Tibial artery (tissue), 4 donors: Measurements from ENCODE around the gene USP27X.

Experiments used
- DNase-seq, 2 donors: peaks; one replicate each; pipeline ENCODE4 v3.0.0-alpha.2; 2019
- H3K27ac ChIP-seq, 2 donors: fragments of 200-600 bp; sonication (generic) in 1 of 2; 1 replicate in 1 of 2; 2 replicates in 1 of 2; pipeline ENCODE4 v1.5.1; 2018 to 2019; ENCODE audit warnings: mild to moderate bottlenecking in 1 of 2
- H3K27me3 ChIP-seq, 2 donors: fragments of 200-600 bp; sonication (generic) in 1 of 2; one replicate each; pipeline versions ENCODE4 v1.5.1 to v1.6.0; 2016 to 2019
- H3K36me3 ChIP-seq, 3 donors: fragments of 200-600 bp; sonication (generic) in 2 of 3; one replicate each; pipeline ENCODE4 v1.5.1; 2016 to 2019; ENCODE audit warnings: mild to moderate bottlenecking in 2 of 3
- H3K4me1 ChIP-seq, 4 donors: fragments of 200-600 bp; sonication (generic) in 2 of 4; 1 replicate in 3 of 4; 2 replicates in 1 of 4; pipeline ENCODE4 v1.5.1; 2016 to 2019
- H3K4me3 ChIP-seq, 2 donors: fragments of 200-600 bp; sonication (generic) in 1 of 2; 1 replicate in 1 of 2; 2 replicates in 1 of 2; pipeline ENCODE4 v1.5.1; 2018 to 2019; ENCODE audit warnings: mild to moderate bottlenecking in 2 of 2
- H3K9me3 ChIP-seq, 3 donors: fragments of 200-600 bp; sonication (generic) in 1 of 3; one replicate each; pipeline ENCODE4 v1.5.1; 2016 to 2019
- intact Hi-C: fragments of 100-400 bp; cut with DNase I; formaldehyde crosslinking; loops from one replicate; pipeline ENCODE4 v1.15.0; 2023; ENCODE audit warnings: low total_unique reads
- TF ChIP-seq, protein P1 (sequence below), 2 experiments: fragments of 200-600 bp in 1 of 2; fragments of 450-650 bp in 1 of 2; IDR thresholded peaks; one replicate each; pipeline ENCODE4 v1.5.1; 2017 to 2019; ENCODE audit warnings: antibody characterized with exemption in 2 of 2, mild to moderate bottlenecking in 1 of 2, moderate library complexity in 1 of 2

USP27X gene

DNA sequence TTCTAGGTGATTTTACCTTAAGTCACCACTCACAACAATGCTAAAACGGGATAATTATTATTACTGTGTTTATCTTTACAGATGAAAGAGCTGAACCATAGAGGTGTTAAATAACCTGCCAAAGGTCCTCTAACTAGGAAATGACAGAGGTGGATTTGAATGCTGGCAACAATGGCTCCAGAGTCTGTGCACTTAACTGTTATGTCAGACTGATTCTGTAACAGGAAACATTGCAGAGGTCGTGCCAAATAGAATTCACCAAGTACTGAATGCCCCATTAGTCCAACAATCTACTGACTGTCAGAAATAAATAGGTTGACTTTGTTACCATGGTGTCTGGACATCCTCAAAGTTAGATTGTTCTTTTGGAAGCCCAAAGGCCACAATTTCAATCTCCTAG, 20.9 kb upstream of the USP27X start:
- no peak overlapping the region for H3K27ac ChIP-seq

GRCh38 chrX:49859491-49859890, 19.8 kb upstream of the USP27X start:
- DNase-seq: no peak
- no peaks in the 10 kb centered on the region for H3K27me3 ChIP-seq
- intact Hi-C loops: no loop called here
- no peak overlapping the region for H3K27ac ChIP-seq
- H3K9me3 ChIP-seq: no peaks in the 10 kb centered on the region
- no peaks in the 10 kb centered on the region for H3K36me3 ChIP-seq
- TF ChIP-seq, protein P1, sequence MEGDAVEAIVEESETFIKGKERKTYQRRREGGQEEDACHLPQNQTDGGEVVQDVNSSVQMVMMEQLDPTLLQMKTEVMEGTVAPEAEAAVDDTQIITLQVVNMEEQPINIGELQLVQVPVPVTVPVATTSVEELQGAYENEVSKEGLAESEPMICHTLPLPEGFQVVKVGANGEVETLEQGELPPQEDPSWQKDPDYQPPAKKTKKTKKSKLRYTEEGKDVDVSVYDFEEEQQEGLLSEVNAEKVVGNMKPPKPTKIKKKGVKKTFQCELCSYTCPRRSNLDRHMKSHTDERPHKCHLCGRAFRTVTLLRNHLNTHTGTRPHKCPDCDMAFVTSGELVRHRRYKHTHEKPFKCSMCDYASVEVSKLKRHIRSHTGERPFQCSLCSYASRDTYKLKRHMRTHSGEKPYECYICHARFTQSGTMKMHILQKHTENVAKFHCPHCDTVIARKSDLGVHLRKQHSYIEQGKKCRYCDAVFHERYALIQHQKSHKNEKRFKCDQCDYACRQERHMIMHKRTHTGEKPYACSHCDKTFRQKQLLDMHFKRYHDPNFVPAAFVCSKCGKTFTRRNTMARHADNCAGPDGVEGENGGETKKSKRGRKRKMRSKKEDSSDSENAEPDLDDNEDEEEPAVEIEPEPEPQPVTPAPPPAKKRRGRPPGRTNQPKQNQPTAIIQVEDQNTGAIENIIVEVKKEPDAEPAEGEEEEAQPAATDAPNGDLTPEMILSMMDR (IDR thresholded peaks at IDR 0.05): no peak
- H3K4me3 ChIP-seq: no peak overlapping the region
- H3K4me1 ChIP-seq: no peaks in the 10 kb centered on the region

More for the DNA sequence above, 20.9 kb upstream of the USP27X start:
- H3K4me3 ChIP-seq: no peak overlapping the region
- H3K4me1 ChIP-seq: no peaks in the 10 kb centered on the region
- DNase-seq: no peak
- intact Hi-C loops: no loop called here
- H3K9me3 ChIP-seq: no peaks in the 10 kb centered on the region
- H3K36me3 ChIP-seq: no peaks in the 10 kb centered on the region
- H3K27me3 ChIP-seq: no peaks in the 10 kb centered on the region
- TF ChIP-seq, protein P1 (IDR thresholded peaks at IDR 0.05): no peak

- TF ChIP-seq, protein P1 (IDR thresholded peaks at IDR 0.05): no peak
- no peak overlapping the region for H3K27ac ChIP-seq
- no peaks in the 10 kb centered on the region for H3K36me3 ChIP-seq
- no peaks in the 10 kb centered on the region for H3K9me3 ChIP-seq
- no peaks in the 10 kb centered on the region for H3K4me1 ChIP-seq
- H3K27me3 ChIP-seq: no peaks in the 10 kb centered on the region
- no peak overlapping the region for H3K4me3 ChIP-seq
- DNase-seq: no peak
- intact Hi-C loops: no loop called here
Measured at GRCh38 chrX:49860867-49861535, 18.3 kb upstream of the USP27X start.

GRCh38 chrX:49862093-49862492, 17.2 kb upstream of the USP27X start:
- Histone ChIP-seq H3K36me3 (no peaks in the 10 kb centered on the region), H3K27me3 (no peaks in the 10 kb centered on the region), H3K4me3 (no peak overlapping the region), H3K4me1 (no peaks in the 10 kb centered on the region), H3K27ac (no peak overlapping the region), H3K9me3 (no peaks in the 10 kb centered on the region)
- TF ChIP-seq, protein P1 (IDR thresholded peaks at IDR 0.05): no peak
- intact Hi-C loops: no loop called here
- no peak for DNase-seq

- Histone ChIP-seq H3K27ac (no peak overlapping the region), H3K4me3 (no peak overlapping the region), H3K36me3 (no peaks in the 10 kb centered on the region), H3K27me3 (no peaks in the 10 kb centered on the region), H3K4me1 (no peaks in the 10 kb centered on the region), H3K9me3 (no peaks in the 10 kb centered on the region)
- TF ChIP-seq, protein P1 (IDR thresholded peaks at IDR 0.05): no peak
- DNase-seq: no peak
- intact Hi-C loops: no loop called here
Measured at GRCh38 chrX:49868739-49869138, 10.5 kb upstream of the USP27X start.

DNA sequence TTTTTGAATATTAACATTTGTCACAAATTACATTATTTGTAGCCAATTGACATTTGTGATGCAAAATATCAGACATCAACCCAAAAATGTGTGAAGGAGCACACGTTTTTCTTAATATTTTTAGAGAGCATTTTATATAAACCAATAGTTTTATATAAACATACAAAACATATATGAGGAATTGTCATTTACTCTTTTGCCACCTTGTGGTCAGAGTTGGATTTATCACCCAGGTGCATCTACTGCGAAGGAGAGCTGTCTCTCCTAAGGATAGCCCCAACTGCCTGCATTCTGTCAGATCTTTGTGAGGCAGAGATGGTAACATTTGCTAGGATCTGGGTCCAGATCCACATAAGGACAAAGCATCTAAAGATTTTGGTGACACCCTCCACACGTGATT, 2.5 kb upstream of the USP27X start:
- Histone ChIP-seq H3K27me3 (no peaks in the 10 kb centered on the region), H3K9me3 (no peaks in the 10 kb centered on the region), H3K4me1 (peaks cover 0 to 32% (median 7%) of the 10 kb centered on the region in 4 donors), H3K4me3 (no peak overlapping the region), H3K27ac (peak overlapping the region; percentile 89 to 94), H3K36me3 (no peaks in the 10 kb centered on the region)
- intact Hi-C loops: no loop called here
- DNase-seq: no peak
- TF ChIP-seq, protein P1 (IDR thresholded peaks at IDR 0.05): peak in 1 of 2 experiments; percentile 36
